Forelimb muscle (tissue), 1 donor: ENCODE measurements around the gene SUPT7L. TPM values are rescaled to one million over a fixed set of nuclear protein-coding genes. Genes with fewer than 3 reads are reported as not detected.
A peak's percentile ranks its signal among the peaks of the same experiment; 100 is the strongest.
"Not testable (repeated sequence)": the region's sequence is repeated elsewhere in the genome, so short reads cannot be mapped to it uniquely, and the experiment has no call there.

ENCODE experiments used
- DNase-seq: peaks from one replicate; pipeline ENCODE4 v3.0.0-alpha.2; 2013; ENCODE audit warnings: low read depth
- polyA plus RNA-seq: library from polyadenylated mRNA; unstranded; fragments of 120-200 nt; gene quantifications from one replicate; pipeline ENCODE4 v1.2.1, GENCODE V29; 2013; ENCODE audit not compliant: insufficient read length

The SUPT7L gene
- polyA plus RNA-seq, 1 donor = 31.7 TPM

DNA sequence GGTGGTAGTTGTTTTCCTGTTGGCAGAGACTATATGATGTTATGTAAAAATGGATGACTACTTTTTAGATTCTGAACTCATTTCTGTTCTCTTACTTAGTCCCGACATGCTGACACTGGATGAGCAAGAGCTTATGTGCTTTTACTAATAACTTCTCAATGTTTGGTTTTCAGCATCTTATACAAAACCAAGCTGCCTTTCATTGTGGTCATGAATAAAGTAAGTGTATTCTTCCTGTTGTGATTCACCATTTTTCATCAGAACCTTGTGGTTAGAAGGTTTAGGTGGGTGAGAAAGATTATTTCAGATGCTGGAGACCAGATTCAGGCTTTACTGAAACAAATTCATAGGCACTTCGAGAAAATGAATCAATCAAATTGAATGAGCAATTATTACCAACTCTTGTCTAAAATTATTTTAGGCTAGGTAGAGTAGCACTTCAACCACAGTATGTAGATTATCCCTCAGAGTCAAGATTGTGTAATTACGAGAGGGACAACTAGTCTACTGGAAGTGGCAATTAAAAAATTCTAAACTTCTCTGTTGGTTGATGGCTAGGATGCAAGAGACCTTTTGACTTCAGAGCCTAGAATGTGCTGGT, 25.3 kb downstream of the SUPT7L start:
- DNase-seq = no peak

GRCh38 chr2:27636766-27637165, 26.6 kb downstream of the SUPT7L start:
- DNase-seq = no peak

DNA sequence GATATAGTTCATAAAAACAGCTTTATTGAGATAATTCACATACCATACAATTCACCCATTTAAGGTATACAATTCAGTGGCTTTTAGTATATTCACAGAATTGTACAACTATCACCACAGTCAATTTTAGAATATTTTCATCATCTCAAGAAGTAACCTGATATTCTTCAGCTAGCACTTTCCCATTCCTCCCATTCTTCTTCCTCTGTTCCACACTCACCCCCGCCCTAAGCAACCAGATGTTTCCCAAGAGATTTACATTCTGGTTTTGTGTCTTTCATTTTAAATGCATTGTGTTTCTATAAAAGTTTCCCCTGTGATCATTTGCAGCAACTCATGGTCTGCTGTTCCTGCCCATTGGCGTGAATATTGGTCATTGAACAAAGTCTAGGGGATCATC, 29.1 kb downstream of the SUPT7L start:
- no peak for DNase-seq

GRCh38 chr2:27630257-27630656, 33.2 kb downstream of the SUPT7L start:
- DNase-seq = not testable (repeated sequence)

DNA sequence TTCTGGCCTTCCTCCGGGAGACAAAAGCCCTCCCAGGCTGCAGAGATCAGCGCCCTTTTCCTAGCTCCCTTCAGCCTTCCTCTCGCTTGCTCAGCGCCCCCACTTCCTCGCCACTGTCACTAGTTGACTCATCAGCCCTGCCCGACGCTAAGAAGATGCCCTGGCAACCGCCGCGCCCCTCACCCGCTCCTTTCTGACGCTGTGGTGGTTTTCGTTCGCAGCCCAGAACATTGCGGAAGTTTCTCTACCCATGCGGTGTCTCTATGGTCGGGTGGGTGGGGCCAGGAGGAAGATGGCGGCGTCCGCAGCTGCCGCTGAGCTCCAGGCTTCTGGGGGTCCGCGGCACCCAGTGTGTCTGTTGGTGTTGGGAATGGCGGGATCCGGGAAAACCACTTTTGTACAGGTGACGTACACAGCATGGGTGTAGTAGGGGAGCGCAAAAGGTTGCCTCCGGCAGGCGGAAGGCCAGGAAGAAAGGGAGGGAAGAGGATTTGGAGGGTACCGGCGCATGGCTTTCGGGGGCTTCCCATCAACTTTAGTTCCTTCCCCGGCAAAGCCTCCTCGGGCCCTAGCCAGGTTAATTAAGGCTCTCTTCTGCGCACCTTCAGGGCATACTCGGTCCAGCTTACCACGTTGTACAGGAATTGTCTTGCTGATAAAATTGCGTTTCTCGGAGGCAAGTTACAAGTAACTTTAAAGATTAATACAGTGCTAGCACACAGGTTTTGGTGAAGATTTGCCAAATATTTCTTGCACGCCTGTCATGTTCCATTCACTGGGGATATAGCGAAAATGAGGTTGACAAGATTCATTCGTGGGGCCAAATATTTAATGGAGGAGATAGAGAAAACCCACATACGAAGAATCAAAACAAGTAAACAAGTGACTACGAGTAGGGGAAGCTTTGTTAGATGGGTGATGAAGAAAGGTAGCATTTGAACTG, 34.4 kb downstream of the SUPT7L start, which contains the start of the genes CCDC121 and GPN1:
CCDC121 (minus strand) TSS at position 246 of the 943 bp plus-strand sequence. CDS start 1,213 bp downstream, outside the sequence.
GPN1 (plus strand) TSS at position 284 of the 943 bp plus-strand sequence; CDS start at position 293, 9 bp downstream.
- DNase-seq = peak; percentile 50

DNA sequence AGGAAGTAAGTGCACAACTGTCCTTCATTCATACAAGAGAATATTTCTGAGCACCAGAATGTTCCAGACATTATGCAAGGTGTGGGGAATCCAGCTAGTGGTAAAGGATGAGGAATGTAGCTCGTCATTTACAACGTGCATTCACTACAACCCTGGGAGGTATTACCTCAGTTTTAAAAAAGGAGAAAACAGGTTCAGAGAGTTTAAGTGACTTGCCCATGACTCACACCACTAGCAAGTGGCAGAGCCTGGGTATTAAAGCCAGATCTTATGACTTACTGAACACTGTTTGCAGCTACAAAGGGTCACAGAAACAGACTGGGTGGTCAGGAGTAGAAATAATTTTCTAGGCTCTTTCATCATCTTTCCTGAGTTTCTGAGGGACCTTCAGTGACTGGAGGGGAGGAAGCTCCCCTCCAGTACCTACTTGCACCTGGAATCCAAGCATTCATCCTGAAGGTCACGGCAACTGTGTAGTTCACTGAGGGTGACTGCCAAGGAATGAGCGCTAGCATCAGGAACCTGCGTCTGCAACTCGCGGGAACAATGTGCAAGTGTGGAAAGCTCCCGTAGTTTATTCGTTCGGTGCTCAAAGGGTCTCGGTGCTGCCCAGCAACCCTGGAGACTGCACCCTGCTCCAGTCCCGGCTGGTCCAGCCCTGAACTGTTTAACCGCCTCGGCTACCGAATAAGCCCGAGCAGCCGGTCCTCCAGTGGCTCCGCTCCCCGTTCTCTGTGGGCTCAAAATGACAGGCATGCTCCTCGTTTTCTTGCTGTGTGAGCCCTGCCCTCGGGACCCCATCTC, 35.2 kb downstream of the SUPT7L start:
- no peak for DNase-seq

DNA sequence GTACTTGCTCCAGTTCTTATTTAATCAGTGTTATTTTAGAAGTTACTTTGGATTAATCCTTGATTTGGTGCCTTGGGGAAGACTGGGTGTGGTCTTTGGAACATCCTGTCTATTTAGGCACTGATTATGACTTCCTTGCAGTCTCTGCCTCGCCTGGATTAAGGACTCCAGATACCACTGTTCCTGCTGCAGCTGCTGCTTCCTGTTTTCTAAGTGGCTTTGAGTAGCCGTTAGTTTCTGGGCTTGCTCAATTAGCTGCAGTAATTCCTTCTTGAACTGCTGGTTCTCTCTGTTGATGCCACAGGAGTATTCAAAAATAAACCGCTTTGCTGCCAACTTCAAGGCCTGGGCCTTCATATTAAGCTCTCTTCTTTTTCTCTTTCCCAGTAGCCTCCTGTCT, 36.5 kb downstream of the SUPT7L start:
- not testable (repeated sequence) for DNase-seq

DNA sequence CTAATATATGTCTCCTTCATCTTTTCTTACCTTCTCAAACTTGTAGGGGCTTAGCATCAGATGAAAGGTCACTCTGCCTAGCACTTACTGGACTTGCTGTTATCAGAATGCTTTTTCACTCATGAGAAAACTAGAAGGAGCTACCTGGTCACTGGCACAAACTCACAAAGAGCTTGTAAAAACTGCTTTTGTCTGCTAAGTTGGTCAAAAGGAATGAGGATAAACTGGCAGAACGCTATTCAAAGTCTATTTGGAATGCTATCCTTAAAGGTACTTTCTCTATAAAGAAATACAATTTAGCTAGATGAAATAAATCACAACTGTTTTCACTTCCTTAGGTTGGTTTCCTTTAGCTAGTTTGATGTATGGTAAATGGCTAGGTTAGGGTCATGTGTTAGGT, 37.1 kb downstream of the SUPT7L start:
- not testable (repeated sequence) for DNase-seq

- no peak for DNase-seq
Measured at GRCh38 chr2:27624943-27625342, 38.5 kb downstream of the SUPT7L start.

DNA sequence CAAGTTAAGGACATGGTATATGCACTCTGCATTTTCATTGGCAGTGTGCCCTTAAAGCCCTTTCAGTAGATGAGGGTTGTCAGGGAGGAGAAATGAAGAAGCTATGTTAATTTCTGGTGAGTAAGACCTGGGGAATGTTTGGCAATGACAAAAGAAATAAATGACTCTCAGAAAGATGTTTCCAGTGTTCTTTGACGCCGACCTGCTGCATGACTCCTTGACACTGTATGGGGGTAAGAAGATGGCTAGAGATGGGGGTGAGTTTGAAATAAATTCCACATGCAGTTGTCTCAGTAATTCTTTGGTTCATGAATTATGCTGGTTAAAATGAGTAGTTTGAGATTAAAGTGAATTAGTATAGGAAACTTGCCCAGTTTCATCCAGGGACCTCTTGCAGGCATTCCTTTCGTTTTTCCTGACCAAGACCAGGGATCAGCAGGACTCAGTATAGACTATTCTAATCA, 40.5 kb downstream of the SUPT7L start:
- no peak for DNase-seq

DNA sequence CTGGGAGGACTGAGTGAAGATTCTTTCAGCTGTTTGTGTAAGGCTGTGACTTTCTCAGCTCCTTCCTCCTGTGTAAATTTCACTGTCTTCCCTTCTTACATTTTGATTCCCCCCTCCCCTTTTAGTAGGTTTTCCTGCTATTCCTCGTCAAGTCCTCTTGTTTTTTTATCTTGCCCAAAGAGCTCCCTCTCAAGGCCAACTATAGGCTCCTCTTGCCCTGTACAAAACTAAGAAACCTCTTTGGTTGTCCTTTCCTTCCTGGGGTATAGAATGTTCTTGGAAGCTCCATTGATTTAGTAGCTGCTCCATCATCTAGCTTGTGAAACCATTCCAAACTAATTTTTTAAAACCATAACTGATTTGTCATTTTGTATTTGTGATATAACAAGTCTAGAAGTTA, 41.9 kb downstream of the SUPT7L start:
- no peak for DNase-seq

- DNase-seq = no peak
Measured at GRCh38 chr2:27615316-27615715, 48.1 kb downstream of the SUPT7L start.

DNA sequence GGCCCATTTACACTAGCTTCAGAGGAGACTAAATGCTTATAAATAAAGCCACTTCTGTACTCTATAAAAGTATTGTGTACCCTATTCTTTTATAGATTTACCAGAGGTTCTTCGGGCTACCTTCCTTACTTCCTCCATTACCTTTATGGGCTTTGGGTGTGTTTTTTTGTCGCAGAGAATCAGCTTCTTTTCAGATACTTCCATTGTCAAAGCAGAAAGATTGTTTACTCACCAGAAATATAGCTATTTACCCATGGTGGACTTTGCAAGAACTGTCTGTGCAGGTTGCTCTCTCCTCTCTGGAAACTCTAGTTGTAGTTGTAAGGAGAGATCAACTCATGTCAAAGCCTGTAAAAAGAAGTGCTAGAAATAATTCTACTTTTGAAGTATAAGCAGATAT, 49.4 kb downstream of the SUPT7L start:
- no peak for DNase-seq

- DNase-seq = no peak
Measured at GRCh38 chr2:27606611-27607010, 56.8 kb downstream of the SUPT7L start.

Other genes starting within 250 kb of the SUPT7L start
- gene NRBP1, start 235.0 kb downstream of the SUPT7L start, polyA plus RNA-seq = 118 TPM
- 1.8 TPM for gene KRTCAP3, start 221.2 kb downstream of the SUPT7L start, polyA plus RNA-seq
- gene IFT172, start 173.9 kb downstream of the SUPT7L start, polyA plus RNA-seq = 22.5 TPM
- gene FNDC4, start 168.4 kb downstream of the SUPT7L start, polyA plus RNA-seq = 7.5 TPM
- not detected for gene GCKR, start 166.8 kb downstream of the SUPT7L start, polyA plus RNA-seq
- gene ZNF512, start 80.6 kb downstream of the SUPT7L start, polyA plus RNA-seq = 41.1 TPM
- gene CCDC121, start 34.6 kb downstream of the SUPT7L start, polyA plus RNA-seq = 5.4 TPM
- 31.2 TPM for gene GPN1, start 34.6 kb downstream of the SUPT7L start, polyA plus RNA-seq
- 23.9 TPM for gene SLC4A1AP, start 275 bp upstream of the SUPT7L start, polyA plus RNA-seq
- gene MRPL33, start 108.1 kb upstream of the SUPT7L start, polyA plus RNA-seq = 101 TPM
- gene RBKS, start 226.8 kb upstream of the SUPT7L start, polyA plus RNA-seq = 1.1 TPM
- gene BABAM2, start 227.1 kb upstream of the SUPT7L start, polyA plus RNA-seq = 21.9 TPM